ENCODE results near the gene MAGEE2. TPM values are rescaled to one million over a fixed set of nuclear protein-coding genes. Genes with fewer than 3 reads are reported as not detected.
"Not testable (repeated sequence)": the region's sequence is repeated elsewhere in the genome, so short reads cannot be mapped to it uniquely, and the experiment has no call there.

MAGEE2 gene, protein sequence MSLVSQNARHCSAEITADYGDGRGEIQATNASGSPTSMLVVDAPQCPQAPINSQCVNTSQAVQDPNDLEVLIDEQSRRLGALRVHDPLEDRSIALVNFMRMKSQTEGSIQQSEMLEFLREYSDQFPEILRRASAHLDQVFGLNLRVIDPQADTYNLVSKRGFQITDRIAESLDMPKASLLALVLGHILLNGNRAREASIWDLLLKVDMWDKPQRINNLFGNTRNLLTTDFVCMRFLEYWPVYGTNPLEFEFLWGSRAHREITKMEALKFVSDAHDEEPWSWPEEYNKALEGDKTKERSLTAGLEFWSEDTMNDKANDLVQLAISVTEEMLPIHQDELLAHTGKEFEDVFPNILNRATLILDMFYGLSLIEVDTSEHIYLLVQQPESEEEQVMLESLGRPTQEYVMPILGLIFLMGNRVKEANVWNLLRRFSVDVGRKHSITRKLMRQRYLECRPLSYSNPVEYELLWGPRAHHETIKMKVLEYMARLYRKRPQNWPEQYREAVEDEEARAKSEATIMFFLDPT
- polyA plus RNA-seq (ENCODE audit: insufficient read length in 4 of 4) = 1 to 10 TPM in 1 of 4 donors, under 1 TPM in 3; 0.56 to 1.0 (median 0.80) TPM

DNA sequence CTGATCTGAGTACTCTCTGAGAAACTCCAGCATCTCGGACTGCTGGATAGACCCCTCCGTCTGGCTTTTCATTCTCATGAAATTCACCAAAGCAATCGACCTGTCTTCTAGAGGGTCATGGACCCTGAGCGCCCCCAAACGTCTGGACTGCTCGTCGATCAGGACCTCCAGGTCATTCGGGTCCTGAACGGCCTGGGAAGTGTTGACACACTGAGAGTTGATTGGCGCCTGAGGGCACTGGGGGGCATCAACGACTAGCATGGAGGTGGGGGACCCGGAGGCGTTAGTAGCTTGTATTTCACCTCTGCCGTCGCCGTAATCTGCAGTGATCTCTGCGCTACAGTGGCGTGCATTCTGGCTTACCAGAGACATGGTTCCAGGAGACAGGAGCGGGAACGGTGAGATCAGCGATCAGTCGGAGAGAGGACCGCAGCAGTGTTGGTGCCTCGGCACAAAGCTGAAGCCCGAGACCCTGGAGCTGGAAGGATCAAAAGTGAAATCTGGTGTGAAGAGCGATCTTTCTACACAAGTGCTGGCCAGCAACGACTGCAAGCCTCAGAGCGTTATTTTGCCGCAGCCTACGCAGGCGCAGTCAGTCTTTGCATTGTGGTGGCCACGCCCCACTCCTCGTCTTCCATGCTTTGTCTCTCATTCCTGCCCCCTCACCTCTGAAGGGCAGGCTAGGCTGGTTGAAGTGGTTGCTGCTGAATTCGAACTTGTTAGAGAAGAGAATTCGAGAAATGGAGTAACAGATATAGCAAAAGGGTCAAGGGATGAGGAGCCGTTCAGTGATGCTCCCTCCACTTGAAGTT, at the start of gene MAGEE2:
TSS of gene MAGEE2 (minus strand) at position 575 of the 812 bp plus-strand sequence. CDS start at position 372, 203 bp downstream.
- DNase-seq (ENCODE audit: low read depth in 4 of 4, low spot score in 2 of 4) = peak in 1 of 4 donors; percentile 1

DNA sequence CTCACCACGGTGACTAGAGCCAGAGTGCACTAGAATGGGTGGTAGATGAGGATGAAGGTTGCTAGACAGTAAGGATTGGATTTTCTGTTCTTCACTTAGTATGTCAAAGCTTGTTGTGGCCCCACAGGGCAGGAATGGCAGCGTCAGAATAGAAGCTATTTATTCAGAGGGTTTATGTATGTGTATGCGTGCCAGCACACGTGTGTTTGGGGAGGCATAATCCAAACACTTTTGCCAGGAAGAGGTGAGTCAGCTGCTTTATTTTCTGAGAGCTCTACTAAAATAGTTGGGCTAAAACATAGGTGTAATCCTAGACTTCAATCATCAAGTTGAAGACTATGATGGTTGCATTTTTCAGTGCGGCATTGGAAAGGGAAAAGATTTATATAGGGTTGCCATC, 1.2 kb upstream of the MAGEE2 start:
- DNase-seq (ENCODE audit: low read depth in 4 of 4, low spot score in 2 of 4) = no peak

DNA sequence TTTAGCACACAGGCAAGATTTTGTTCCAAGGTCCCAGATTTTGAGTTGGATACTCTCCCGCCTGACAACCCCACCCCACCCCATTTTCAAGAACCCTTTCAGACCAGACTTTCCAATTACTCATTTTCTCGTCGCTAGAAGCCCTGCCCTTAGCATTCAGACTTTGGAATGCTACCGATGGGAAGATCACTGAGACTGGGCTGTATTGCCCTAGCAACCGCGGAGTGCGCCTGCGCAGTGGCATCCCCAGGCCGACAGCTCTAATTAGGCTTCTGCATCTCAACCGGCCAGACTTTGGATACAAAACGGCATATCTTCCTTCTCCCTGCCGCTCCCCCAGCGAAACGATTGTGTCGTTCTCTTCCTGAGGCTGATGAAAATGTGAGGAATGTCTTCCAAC, 3.4 kb downstream of the MAGEE2 start:
- DNase-seq (ENCODE audit: low read depth in 4 of 4, low spot score in 2 of 4) = no peak

GRCh38 chrX:75768063-75768462, 17.0 kb downstream of the MAGEE2 start:
- DNase-seq (ENCODE audit: low read depth in 4 of 4, low spot score in 2 of 4) = not testable (repeated sequence)

GRCh38 chrX:75748431-75748830, 36.6 kb downstream of the MAGEE2 start:
- no peak for DNase-seq (ENCODE audit: low read depth in 4 of 4, low spot score in 2 of 4)

- peak in 2 of 4 donors; percentile 4 to 8 for DNase-seq (ENCODE audit: low read depth in 4 of 4, low spot score in 2 of 4)
These were observed 38.0 kb downstream of the MAGEE2 start for GRCh38 chrX:75746891-75747639.
